GM12878 (cell line): ENCODE results near the gene SLX4.

Experiments
- EZH2 ChIP-seq: IDR thresholded peaks from 2 replicates; pipeline ENCODE4 v1.6.1; 2012; ENCODE audit warnings: low read depth, mild to moderate bottlenecking, control low read depth, inconsistent platforms, low read length, borderline replicate concordance; ENCODE audit not compliant: control insufficient read depth
- KAT2A ChIP-seq: conservative IDR thresholded peaks from 2 replicates; pipeline ENCODE4 v1.6.1; 2011; ENCODE audit warnings: low read depth, low read length; ENCODE audit not compliant: control insufficient read depth
- NRF1 ChIP-seq: conservative IDR thresholded peaks from 2 replicates; pipeline ENCODE4 v1.6.1; 2011; ENCODE audit warnings: mild to moderate bottlenecking, low read depth, low read length, improper control_type of control experiment
- POLR2AphosphoS5 ChIP-seq: IDR thresholded peaks from 2 replicates; pipeline ENCODE4 v1.6.1; 2011; ENCODE audit warnings: mild to moderate bottlenecking, low read length, inconsistent platforms
- SREBF2 ChIP-seq: IDR thresholded peaks from 2 replicates; pipeline ENCODE4 v1.6.1; 2012; ENCODE audit warnings: mild to moderate bottlenecking, low read length
- STAT1 ChIP-seq: fragments of 450-650 bp; conservative IDR thresholded peaks from 2 replicates; pipeline ENCODE4 v1.6.1; 2014; ENCODE audit warnings: antibody characterized with exemption, mild to moderate bottlenecking
- TAF1 ChIP-seq: IDR thresholded peaks from 2 replicates; pipeline ENCODE4 v1.6.1; 2011; ENCODE audit warnings: mild to moderate bottlenecking, low read depth, low read length, borderline replicate concordance
- TARDBP ChIP-seq: IDR thresholded peaks from 2 replicates; pipeline ENCODE4 v1.6.1; 2016; ENCODE audit warnings: borderline replicate concordance
- TF ChIP-seq, protein P1 (sequence below), 3 experiments: IDR thresholded peaks in 2 of 3; conservative IDR thresholded peaks in 1 of 3; 2 replicates each; pipeline ENCODE4 v1.5.1; 2011; ENCODE audit warnings: low read depth in 3 of 3, low read length in 3 of 3, mild to moderate bottlenecking in 3 of 3, control low read depth in 2 of 3, moderate library complexity in 2 of 3, inconsistent platforms in 1 of 3, mixed read lengths in 1 of 3; ENCODE audit not compliant: control insufficient read depth in 2 of 3, insufficient read depth in 1 of 3; ENCODE audit errors: extremely low read depth in 1 of 3

- TF ChIP-seq POLR2AphosphoS5 (no peak), NRF1 (no peak), TAF1 (no peak), STAT1 (no peak), EZH2 (no peak), TARDBP (no peak), KAT2A (no peak), SREBF2 (no peak)
- TF ChIP-seq, protein P1, sequence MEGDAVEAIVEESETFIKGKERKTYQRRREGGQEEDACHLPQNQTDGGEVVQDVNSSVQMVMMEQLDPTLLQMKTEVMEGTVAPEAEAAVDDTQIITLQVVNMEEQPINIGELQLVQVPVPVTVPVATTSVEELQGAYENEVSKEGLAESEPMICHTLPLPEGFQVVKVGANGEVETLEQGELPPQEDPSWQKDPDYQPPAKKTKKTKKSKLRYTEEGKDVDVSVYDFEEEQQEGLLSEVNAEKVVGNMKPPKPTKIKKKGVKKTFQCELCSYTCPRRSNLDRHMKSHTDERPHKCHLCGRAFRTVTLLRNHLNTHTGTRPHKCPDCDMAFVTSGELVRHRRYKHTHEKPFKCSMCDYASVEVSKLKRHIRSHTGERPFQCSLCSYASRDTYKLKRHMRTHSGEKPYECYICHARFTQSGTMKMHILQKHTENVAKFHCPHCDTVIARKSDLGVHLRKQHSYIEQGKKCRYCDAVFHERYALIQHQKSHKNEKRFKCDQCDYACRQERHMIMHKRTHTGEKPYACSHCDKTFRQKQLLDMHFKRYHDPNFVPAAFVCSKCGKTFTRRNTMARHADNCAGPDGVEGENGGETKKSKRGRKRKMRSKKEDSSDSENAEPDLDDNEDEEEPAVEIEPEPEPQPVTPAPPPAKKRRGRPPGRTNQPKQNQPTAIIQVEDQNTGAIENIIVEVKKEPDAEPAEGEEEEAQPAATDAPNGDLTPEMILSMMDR (IDR thresholded peaks at IDR 0.05 in 2 of 3, conservative IDR thresholded peaks at IDR 0.05 in 1 of 3; ENCODE audit: control insufficient read depth in 2 of 3, extremely low read depth in 1 of 3, insufficient read depth in 1 of 3, low read depth in 3 of 3, low read length in 3 of 3): no peak
Observed at GRCh38 chr16:3596101-3596861, 15.1 kb downstream of the SLX4 start.
